Endometrium (tissue), 2 donors: Measurements from ENCODE around the gene EGFR.
A peak's percentile ranks its signal among the peaks of the same experiment; 100 is the strongest.

Source experiments
- FAIRE-seq: peaks from 2 replicates; lab custom pipeline; 2012; peaks lifted over from hg19 to GRCh38; lab: Jason Lieb, UNC
- donor health status: control.
- donor health status: control.

Gene EGFR

DNA sequence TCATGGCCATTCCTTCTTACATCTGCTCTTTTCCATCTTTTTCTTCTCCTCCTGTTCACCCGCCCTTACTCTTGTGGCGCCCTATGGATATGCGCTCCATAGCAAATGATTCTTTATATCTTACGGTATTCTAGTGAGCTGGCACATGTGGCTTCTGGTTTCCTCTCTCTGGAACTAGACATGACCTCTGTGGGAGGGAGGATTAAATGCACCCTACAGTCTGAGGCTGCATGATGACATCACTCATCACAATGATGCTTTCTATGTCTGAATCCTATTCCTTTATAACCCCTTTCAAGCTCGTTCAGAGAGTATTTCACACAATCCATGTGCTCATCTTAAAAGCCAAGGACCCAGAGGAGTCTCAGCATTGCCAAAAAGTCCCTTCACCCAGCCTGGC, 153.3 kb downstream of the EGFR start:
- no peak for FAIRE-seq

DNA sequence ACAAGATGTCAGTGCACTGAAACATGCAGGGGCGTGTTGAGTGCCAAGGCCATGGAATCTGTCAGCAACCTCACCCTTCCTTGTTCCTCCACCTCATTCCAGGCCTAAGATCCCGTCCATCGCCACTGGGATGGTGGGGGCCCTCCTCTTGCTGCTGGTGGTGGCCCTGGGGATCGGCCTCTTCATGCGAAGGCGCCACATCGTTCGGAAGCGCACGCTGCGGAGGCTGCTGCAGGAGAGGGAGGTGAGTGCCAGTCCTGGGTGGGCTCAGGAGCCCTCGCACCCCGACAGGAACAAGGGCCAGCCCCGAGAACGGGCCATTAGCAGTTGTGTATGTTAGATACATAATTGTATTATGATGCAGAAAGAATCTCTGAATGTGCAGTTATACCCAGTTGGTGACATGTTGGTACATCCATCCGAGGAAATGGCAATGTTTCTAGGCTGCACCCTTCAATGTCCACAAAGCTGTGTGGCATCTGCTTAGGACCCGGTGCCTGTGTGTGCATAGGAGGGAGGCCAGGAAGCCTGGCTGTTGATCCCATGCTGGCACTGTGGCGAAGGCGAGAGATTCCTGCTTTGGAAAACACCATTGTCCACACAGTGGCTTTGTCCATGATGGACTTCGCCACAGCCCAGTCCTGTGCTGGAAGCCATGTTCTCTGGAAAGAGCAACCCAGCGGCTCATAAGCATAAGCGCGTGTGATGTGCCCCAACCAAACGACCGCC, 154.2 kb downstream of the EGFR start:
- no peak for FAIRE-seq

DNA sequence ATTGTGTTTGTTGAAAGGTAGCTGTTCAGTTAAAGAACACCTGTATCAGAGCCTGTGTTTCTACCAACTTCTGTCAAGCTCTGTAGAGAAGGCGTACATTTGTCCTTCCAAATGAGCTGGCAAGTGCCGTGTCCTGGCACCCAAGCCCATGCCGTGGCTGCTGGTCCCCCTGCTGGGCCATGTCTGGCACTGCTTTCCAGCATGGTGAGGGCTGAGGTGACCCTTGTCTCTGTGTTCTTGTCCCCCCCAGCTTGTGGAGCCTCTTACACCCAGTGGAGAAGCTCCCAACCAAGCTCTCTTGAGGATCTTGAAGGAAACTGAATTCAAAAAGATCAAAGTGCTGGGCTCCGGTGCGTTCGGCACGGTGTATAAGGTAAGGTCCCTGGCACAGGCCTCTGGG, 154.9 kb downstream of the EGFR start:
- FAIRE-seq: no peak

GRCh38 chr7:55174456-55174855, 155.6 kb downstream of the EGFR start:
- no peak for FAIRE-seq

DNA sequence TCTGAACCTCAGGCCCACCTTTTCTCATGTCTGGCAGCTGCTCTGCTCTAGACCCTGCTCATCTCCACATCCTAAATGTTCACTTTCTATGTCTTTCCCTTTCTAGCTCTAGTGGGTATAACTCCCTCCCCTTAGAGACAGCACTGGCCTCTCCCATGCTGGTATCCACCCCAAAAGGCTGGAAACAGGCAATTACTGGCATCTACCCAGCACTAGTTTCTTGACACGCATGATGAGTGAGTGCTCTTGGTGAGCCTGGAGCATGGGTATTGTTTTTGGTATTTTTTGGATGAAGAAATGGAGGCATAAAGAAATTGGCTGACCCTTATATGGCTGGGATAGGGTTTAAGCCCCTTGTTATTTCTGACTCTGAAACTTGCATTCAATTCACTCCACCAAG, 156.0 kb downstream of the EGFR start:
- FAIRE-seq: no peak

- no peak for FAIRE-seq
These were observed 158.3 kb downstream of the EGFR start for GRCh38 chr7:55177068-55177530.

DNA sequence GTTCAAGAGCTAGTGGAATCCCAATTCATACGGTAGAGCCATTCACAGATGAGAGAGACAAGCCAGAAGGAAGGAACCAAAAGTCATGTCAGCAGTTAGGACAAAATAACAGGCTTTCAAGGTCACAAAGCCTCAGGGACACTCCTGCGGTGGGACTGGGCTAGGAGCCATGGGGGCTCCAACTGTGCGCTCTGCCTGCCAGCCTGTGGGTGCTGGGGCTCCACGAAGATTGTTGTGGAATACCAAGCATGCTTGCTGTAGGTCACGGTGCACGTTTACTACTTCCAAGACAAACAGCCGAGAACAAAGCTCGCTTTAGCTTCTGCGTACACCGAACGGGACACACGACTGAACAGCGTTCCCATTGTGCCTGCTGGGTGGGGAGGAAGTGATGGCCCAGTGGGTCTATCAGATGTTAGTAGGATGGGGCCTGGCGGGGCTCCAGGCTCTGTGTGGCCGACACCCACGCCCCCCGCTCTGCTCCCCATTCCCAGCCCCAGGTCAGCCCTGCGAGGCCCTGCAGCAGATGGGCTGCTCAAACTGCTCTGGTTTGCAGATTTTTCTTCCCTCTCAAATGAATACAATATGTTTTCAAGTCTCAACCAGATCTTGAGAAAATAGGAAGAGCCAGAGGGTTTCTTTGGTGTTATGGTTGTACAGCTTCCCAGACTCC, 158.9 kb downstream of the EGFR start:
- FAIRE-seq: peak; percentile 99

GRCh38 chr7:55178292-55178862, 159.6 kb downstream of the EGFR start:
- no peak for FAIRE-seq

DNA sequence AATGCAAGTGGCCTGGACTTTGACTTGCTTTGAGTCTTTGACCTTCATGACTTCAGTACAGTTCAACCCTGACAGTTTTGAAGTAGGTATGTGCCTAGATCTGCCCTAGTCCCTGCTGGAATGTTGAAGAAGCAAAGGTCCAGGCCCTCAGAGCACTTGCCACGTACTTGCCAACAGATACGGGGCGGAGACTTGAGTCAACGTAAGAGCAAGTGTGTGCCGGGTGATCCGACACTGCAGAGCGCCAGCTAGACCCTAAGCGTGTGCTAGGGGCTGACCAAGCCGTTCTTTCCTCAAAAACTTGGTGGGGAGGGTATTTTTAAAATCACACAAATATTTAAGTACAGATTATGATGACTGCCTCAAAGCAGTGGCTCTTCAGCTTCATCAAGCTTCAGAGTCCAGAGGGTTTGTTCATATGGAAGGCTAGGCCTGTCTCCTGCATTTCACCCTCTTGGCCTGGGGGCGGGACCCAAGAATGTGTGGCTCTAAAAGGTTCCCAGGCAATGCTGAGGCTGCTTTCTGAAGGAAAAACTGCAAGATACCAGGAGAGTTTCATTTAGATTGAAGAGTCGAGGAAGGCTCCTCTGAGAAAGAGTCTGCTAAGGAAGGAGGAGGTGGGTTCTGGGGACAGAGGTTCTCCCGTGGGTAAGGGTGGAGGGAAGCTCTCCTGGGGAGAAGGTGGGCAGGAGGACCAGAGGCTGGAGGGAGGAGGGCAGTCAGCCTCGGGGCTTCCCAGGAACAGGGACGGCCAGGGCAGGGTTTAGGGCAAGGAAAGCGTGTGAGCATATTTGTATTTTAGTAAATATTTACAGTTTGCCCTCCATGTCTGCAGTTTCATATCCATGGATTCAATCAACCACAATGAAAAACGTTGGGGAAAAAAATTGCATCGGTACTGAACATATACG, 160.3 kb downstream of the EGFR start:
- FAIRE-seq: no peak

- FAIRE-seq: no peak
These were observed 161.3 kb downstream of the EGFR start for GRCh38 chr7:55179931-55180682.

GRCh38 chr7:55180963-55181542, 162.2 kb downstream of the EGFR start:
- no peak for FAIRE-seq

GRCh38 chr7:55181762-55182161, 162.9 kb downstream of the EGFR start:
- FAIRE-seq: no peak

- FAIRE-seq: no peak
These were observed 165.1 kb downstream of the EGFR start for GRCh38 chr7:55183897-55184296.

DNA sequence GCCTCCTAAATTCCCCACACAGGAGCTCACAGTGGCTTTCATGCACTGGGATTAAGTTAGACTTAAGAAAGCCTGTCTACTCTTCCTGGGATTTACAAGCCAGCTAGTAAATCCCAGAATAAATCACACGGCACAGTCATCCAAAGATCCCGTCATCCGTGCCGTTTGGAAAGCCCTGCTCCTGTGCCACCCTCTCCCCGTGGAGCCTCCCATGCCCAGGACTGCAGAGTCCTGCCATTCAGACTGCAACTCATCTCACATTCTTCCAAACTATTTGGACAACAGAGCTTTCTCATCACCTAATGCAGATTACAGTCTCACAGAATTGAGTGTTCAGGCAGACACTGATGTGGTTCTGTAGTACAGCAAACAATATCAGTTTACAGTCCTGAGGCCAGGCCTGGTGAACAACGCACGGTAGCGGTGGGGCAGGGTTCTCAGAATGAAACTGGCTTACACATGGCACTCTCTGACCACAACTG, 166.5 kb downstream of the EGFR start:
- FAIRE-seq: no peak

DNA sequence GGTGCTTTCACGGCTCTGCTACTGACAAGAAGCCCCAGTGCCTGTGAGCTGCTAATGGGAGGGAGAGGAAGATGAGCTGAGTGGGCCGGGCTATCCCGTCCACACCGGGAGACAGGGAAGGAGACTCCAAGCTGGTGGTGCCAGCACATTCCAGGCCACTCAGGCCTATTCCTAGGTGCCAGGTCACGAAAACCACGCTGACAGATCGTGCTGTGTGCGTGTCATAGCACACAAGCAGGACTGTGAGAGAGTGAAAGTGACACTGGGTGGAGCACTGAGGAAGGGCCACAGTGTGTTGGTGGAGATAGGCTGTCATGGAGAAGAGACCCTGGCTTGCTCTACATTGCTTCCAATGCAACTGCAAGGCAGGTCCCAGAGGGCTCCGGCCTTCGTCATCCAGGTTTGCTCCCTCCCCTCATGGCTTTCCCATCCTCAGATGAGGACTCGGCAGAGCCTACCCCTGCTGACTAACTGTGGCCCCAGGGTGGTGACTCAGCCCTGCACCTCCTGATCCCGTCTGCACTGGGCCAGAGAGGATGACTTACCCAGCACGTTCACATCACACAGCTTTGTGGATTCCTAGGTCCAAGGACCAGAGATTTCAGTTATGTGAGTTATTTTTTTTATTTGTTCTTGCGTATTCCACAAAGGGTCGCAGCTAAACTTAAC, 167.3 kb downstream of the EGFR start:
- no peak for FAIRE-seq

- peak; percentile 84 for FAIRE-seq
These were observed 169.1 kb downstream of the EGFR start for GRCh38 chr7:55187701-55188491.

DNA sequence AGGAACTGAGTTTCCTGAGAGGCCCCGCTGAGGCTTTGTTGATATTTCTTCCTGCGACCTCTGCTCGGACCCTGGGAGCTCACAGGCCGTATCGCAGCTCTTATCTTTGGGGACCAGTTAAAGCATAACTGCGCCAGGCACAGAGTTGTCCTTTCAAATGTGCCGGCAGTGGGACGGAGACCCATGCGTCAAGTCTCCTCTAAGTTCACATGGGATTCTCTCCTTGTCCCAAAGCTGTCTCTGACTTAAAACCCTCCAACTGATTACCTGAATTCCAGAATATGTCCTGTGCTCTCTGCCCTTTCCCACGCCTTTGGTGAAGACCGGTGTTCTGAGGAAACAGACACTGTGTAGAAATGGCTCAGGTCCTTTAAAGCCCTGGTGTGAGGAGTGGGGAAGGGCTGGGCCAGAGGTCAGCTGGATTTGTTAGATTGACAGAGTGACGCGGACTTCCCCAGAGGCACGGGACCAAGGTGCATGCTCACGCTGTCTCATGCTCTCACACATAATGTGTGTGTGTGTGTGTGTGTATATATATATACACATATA, 169.8 kb downstream of the EGFR start:
- no peak for FAIRE-seq

DNA sequence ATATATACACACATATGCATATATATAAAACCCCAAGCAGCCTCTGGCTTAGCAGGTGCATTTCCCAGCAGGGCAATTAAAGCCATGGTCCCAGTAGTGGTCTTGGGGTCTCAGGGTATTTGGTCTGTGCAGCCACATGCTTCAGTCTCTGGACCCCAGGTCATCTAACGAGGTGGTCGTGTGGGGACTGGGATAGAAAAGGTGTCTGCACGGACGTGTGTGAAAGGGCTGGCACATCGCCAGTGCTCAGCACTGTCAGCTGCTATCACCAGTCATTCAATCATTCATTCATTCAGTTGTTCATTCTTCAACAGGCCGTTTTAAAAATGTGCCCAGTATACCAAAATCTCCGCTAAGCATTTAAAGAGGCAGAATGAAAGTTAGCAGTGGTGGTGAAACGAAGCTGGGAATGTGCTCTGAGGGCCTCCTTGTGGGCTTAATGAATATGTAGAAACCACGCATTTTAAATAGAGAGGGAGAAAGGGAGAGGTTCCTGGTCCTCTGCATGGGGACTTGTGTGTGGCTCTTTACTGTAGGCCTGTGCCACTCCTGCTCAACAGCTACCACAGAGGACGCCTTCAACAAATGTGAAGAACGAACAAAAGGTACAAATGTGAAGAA, 170.4 kb downstream of the EGFR start:
- FAIRE-seq: no peak

DNA sequence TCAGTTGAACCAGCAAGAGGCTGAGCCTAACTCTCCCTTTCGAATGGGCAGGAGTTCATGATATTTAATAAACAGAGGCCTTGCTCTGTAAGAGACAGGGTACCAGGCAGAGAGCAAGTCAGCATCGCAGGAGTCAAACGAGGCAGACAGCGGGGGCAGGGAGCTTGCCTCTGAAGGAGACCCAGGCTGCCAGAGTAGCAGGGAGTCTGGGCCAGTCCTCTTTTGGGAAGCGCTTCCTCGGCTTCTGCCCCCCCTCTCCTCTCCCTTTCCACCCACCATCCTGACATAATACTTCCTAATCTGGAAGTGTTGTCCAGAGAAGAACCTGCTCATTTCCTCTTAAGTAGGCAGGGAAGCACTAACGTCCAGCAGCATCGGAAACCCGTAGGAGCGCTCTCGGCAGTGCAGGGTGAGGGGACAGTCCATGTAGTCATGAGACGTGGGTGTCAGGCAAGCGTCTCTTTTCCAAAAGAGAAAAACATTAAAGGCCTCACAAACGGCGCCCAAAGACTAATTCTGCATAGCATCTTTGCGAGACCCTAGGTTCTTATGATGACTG, 171.1 kb downstream of the EGFR start:
- FAIRE-seq: no peak
